Endothelial cell of umbilical vein (primary cell): Measurements from ENCODE around the gene GP5. TPM values are rescaled to one million over a fixed set of nuclear protein-coding genes. Genes with fewer than 3 reads are reported as not detected.

ENCODE experiments used
- BruUV-seq: library from RNA; stranded (reverse); fragments of 400-500 nt; replicated peaks from 2 replicates; lab custom pipeline; 2021; lab: Mats Ljungman, UMichigan
- CTCF ChIA-PET: fragments of 300-600, 350-600 bp; sonication (Branson Sonifier 250); formaldehyde crosslinking; loops from one replicate; lab custom pipeline; 2021; ENCODE audit warnings: antibody characterized with exemption, inconsistent platforms; lab: Charles Lee
- POLR2A ChIA-PET: fragments of 300-600, 350-600 bp; sonication (Branson Sonifier 250); formaldehyde crosslinking; loops from one replicate; lab custom pipeline; 2021; ENCODE audit warnings: antibody characterized with exemption, inconsistent platforms; lab: Charles Lee
- DNase-seq: peaks from one replicate; pipeline ENCODE4 v3.0.0-alpha.2; 2011; ENCODE audit warnings: low read depth, low spot score
- FAIRE-seq: peaks from 2 replicates; lab custom pipeline; 2011; peaks lifted over from hg19 to GRCh38; lab: Jason Lieb, UNC
- H2AFZ ChIP-seq: 2 replicates; pipeline ENCODE4 v1.6.0; 2012; ENCODE audit warnings: low read depth, low read length, control low read depth, inconsistent platforms
- H3K27ac ChIP-seq: 2 replicates; pipeline ENCODE4 v1.5.1; 2011; ENCODE audit warnings: low read depth, mild to moderate bottlenecking, control low read depth, low read length, moderate library complexity; ENCODE audit not compliant: insufficient read depth
- H3K27me3 ChIP-seq, 2 experiments: 2 replicates each; pipeline versions ENCODE4 v1.6.0 to v1.6.1; 2011; ENCODE audit warnings: low read length in 2 of 2, mixed read lengths in 1 of 2; ENCODE audit not compliant: control insufficient read depth in 2 of 2, insufficient read depth in 2 of 2
- H3K36me3 ChIP-seq, 2 experiments: 2 replicates in 1 of 2; 3 replicates in 1 of 2; pipeline ENCODE4 v1.5.1; 2011; ENCODE audit warnings: low read length in 2 of 2, mild to moderate bottlenecking in 1 of 2, moderate library complexity in 1 of 2; ENCODE audit not compliant: control insufficient read depth in 2 of 2, insufficient read depth in 2 of 2; ENCODE audit errors: extremely low read depth in 1 of 2
- H3K4me1 ChIP-seq: 3 replicates; pipeline ENCODE4 v1.5.1; 2011; ENCODE audit warnings: mild to moderate bottlenecking, low read length; ENCODE audit not compliant: control insufficient read depth, insufficient read depth; ENCODE audit errors: extremely low read depth
- H3K4me2 ChIP-seq: 2 replicates; pipeline ENCODE4 v1.6.1; 2011; ENCODE audit warnings: low read length, control low read depth, mixed read lengths; ENCODE audit not compliant: insufficient read depth
- H3K4me3 ChIP-seq, 3 experiments: fragments of 200-600 bp in 1 of 3; sonication (generic), shearing (Covaris generic) in 1 of 3; replicated peaks in 1 of 3; 2 replicates each; pipeline ENCODE4 v1.5.1; 2011 to 2016; ENCODE audit warnings: control low read depth in 3 of 3, low read length in 3 of 3, mild to moderate bottlenecking in 2 of 3, inconsistent platforms in 1 of 3, low read depth in 1 of 3, moderate library complexity in 1 of 3; ENCODE audit not compliant: insufficient read depth in 1 of 3
- H3K79me2 ChIP-seq: 2 replicates; pipeline ENCODE4 v1.6.0; 2012; ENCODE audit warnings: low read length, inconsistent platforms; ENCODE audit not compliant: control insufficient read depth, insufficient read depth
- H3K9ac ChIP-seq: replicated peaks from 2 replicates; pipeline ENCODE3; 2011; ENCODE audit warnings: low read length, control low read depth; ENCODE audit not compliant: insufficient read depth; ENCODE audit errors: extremely low read depth
- H3K9me1 ChIP-seq: replicated peaks from 3 replicates; pipeline ENCODE4 v1.6.0; 2011; ENCODE audit warnings: mild to moderate bottlenecking, low read length; ENCODE audit not compliant: control insufficient read depth, insufficient read depth; ENCODE audit errors: extremely low read depth
- H3K9me3 ChIP-seq: replicated peaks from 2 replicates; pipeline ENCODE4 v1.5.1; 2012; ENCODE audit warnings: low read length, inconsistent platforms; ENCODE audit not compliant: control insufficient read depth, insufficient read depth
- H4K20me1 ChIP-seq: replicated peaks from 2 replicates; pipeline ENCODE3; 2011; ENCODE audit warnings: mild to moderate bottlenecking, low read length; ENCODE audit not compliant: control insufficient read depth, insufficient read depth; ENCODE audit errors: extremely low read depth
- EZH2 ChIP-seq: IDR thresholded peaks from 2 replicates; pipeline ENCODE4 v1.6.1; 2012; ENCODE audit warnings: borderline replicate concordance, low read depth, mild to moderate bottlenecking, moderate library complexity, low read length, inconsistent platforms; ENCODE audit not compliant: severe bottlenecking
- FOS ChIP-seq: IDR thresholded peaks from 2 replicates; pipeline ENCODE4 v1.6.1; 2011; ENCODE audit warnings: mild to moderate bottlenecking, low read length, moderate library complexity, borderline replicate concordance; ENCODE audit not compliant: insufficient read depth
- GATA2 ChIP-seq: IDR thresholded peaks from 2 replicates; pipeline ENCODE4 v1.7.0; 2011; ENCODE audit warnings: low read depth, mild to moderate bottlenecking, moderate library complexity, mixed read lengths, low read length; ENCODE audit not compliant: insufficient read length, insufficient read depth
- JUN ChIP-seq: IDR thresholded peaks from 2 replicates; pipeline ENCODE4 v1.6.1; 2011; ENCODE audit warnings: borderline replicate concordance, low read depth; ENCODE audit not compliant: insufficient read length, insufficient read depth
- MYC ChIP-seq: IDR thresholded peaks from one replicate; pipeline ENCODE4 v1.6.1; 2011; ENCODE audit warnings: mild to moderate bottlenecking, low read depth, low read length
- POLR2A ChIP-seq: IDR thresholded peaks from 2 replicates; pipeline ENCODE4 v1.6.1; 2012; ENCODE audit warnings: low read depth, mild to moderate bottlenecking, control low read depth, low read length
- POLR2AphosphoS5 ChIP-seq: IDR thresholded peaks from 2 replicates; pipeline ENCODE4 v1.6.1; 2012; ENCODE audit warnings: low read depth, mild to moderate bottlenecking, control low read depth, low read length, moderate library complexity; ENCODE audit not compliant: insufficient read depth
- dilution Hi-C: fragments of 300-500 bp; cut with MboI; formaldehyde crosslinking; loops from one replicate; pipeline ENCODE4 v1.15.0; 2019; ENCODE audit warnings: low sequenced_read_pairs; ENCODE audit not compliant: extremely low pct_ligation_motif_present
- intact Hi-C: fragments of 100-400 bp; cut with micrococcal nuclease; formaldehyde crosslinking; loops from one replicate; pipeline ENCODE4 v1.10.0; 2022
- polyA plus RNA-seq, 4 experiments: library from polyadenylated mRNA; depleted of rRNA in 3 of 4; stranded (reverse) in 3 of 4; unstranded in 1 of 4; fragments of >200 nt; gene quantifications; 2 replicates each; pipeline versions ENCODE4 v1.2.1 to v1.2.3, GENCODE V29; 2011 to 2012; ENCODE audit warnings: missing spikeins in 1 of 4
- total RNA-seq: library from RNA; stranded (reverse); gene quantifications from 2 replicates; pipeline ENCODE4 v1.2.3, GENCODE V29; 2021
- TF ChIP-seq, protein P1 (sequence below), 2 donors: IDR thresholded peaks; 1 replicate in 1 of 2; 2 replicates in 1 of 2; pipeline ENCODE4 v1.5.1; 2011; ENCODE audit warnings: low read length in 2 of 2, mild to moderate bottlenecking in 2 of 2, moderate library complexity in 2 of 2, control low read depth in 1 of 2, inconsistent platforms in 1 of 2, low read depth in 1 of 2; ENCODE audit not compliant: insufficient read depth in 1 of 2; ENCODE audit errors: extremely low read depth in 1 of 2
- TF ChIP-seq, protein P2 (sequence below): IDR thresholded peaks from 2 replicates; pipeline ENCODE4 v1.6.1; 2011; ENCODE audit not compliant: insufficient read depth, insufficient read length

GP5 gene
- total and polyA plus RNA-seq, 2 donors (not counting 3 experiments of a cell fraction or from before 2014, with no cell fraction given): 0.06 to 0.11 TPM

- no TSS peak for BruUV-seq
Observed at GRCh38 chr3:194357681-194358080, 41.4 kb downstream of the GP5 start.

More at GRCh38 chr3:194357681-194358080, 41.4 kb downstream of the GP5 start:
- TF ChIP-seq JUN (no peak), FOS (no peak), MYC (no peak), EZH2 (no peak), POLR2AphosphoS5 (no peak), POLR2A (no peak), GATA2 (no peak)
- TF ChIP-seq, protein P1, sequence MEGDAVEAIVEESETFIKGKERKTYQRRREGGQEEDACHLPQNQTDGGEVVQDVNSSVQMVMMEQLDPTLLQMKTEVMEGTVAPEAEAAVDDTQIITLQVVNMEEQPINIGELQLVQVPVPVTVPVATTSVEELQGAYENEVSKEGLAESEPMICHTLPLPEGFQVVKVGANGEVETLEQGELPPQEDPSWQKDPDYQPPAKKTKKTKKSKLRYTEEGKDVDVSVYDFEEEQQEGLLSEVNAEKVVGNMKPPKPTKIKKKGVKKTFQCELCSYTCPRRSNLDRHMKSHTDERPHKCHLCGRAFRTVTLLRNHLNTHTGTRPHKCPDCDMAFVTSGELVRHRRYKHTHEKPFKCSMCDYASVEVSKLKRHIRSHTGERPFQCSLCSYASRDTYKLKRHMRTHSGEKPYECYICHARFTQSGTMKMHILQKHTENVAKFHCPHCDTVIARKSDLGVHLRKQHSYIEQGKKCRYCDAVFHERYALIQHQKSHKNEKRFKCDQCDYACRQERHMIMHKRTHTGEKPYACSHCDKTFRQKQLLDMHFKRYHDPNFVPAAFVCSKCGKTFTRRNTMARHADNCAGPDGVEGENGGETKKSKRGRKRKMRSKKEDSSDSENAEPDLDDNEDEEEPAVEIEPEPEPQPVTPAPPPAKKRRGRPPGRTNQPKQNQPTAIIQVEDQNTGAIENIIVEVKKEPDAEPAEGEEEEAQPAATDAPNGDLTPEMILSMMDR (IDR thresholded peaks at IDR 0.05; ENCODE audit: extremely low read depth in 1 of 2, insufficient read depth in 1 of 2, low read depth in 1 of 2, low read length in 2 of 2): no peak
- TF ChIP-seq, protein P2, sequence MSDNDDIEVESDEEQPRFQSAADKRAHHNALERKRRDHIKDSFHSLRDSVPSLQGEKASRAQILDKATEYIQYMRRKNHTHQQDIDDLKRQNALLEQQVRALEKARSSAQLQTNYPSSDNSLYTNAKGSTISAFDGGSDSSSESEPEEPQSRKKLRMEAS: no peak
- no peak overlapping the region for H2AFZ ChIP-seq
- no peaks in the 10 kb centered on the region for H3K9me1 ChIP-seq
- DNase-seq (no peak), FAIRE-seq (no peak)
- H3K4me3 ChIP-seq: no peak overlapping the region
- ChIA-PET CTCF (interaction anchor here (0.9 to 4.4 kb wide), 3 partner anchors 11 to 23 kb away, joined by 3 to 32 read pairs (median 3); no protein-coding TSS in a partner anchor), POLR2A (no interaction called here)
- no peaks in the 10 kb centered on the region for H3K9me3 ChIP-seq
- no peak overlapping the region for H3K4me2 ChIP-seq
- dilution Hi-C loops: no loop called here
- no peak overlapping the region for H3K27ac ChIP-seq
- no peaks in the 10 kb centered on the region for H3K4me1 ChIP-seq
- no peaks in the 10 kb centered on the region for H3K36me3 ChIP-seq
- H3K79me2 ChIP-seq: no peaks in the 10 kb centered on the region
- H3K9ac ChIP-seq: no peak overlapping the region
- intact Hi-C loops: no loop called here
- H4K20me1 ChIP-seq: no peaks in the 10 kb centered on the region
- peaks cover 0 to 14% of the 10 kb centered on the region in 2 experiments for H3K27me3 ChIP-seq
